Measurements from ENCODE around the gene GIPC3.

Gene GIPC3

DNA sequence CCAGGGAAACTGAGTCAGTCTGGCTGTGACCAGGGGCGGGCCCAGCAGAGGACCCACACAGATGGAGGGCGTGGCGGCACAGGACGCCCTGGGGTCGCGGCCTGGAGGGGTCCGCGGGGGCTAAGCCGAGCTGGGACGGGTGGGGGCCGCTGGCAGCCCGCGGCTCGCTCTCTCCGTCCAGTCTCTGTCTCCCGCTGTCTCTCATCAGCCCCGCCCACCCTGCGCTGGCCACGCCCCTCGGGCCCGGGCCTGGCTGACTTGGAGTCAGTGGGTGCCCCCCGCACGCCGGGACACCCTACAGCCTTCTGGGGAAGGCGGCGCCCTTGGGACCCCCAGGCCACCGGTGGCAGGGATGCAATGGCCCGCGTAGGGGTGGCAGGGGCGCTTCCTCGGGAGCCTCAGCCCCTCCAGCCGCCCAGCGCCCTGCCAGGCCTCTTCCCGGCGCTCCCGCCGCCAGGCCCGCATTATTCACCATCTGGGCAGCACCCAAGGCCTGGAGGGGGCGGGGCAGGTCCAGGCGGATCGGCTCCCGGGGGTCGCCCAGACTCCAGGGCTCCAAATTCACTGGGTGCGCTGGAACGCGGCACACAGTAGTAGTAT lies 21.5 kb downstream of the GIPC3 start, which contains the start of gene TBXA2R:
TSS of gene TBXA2R (minus strand) at position 186 of the 600 bp plus-strand sequence. CDS start 6,241 bp downstream, outside the sequence.
- DNase-seq, result peak; percentile 50

- DNase-seq, result no peak
Observed at GRCh38 chr19:3607303-3608078, 22.2 kb downstream of the GIPC3 start.

DNA sequence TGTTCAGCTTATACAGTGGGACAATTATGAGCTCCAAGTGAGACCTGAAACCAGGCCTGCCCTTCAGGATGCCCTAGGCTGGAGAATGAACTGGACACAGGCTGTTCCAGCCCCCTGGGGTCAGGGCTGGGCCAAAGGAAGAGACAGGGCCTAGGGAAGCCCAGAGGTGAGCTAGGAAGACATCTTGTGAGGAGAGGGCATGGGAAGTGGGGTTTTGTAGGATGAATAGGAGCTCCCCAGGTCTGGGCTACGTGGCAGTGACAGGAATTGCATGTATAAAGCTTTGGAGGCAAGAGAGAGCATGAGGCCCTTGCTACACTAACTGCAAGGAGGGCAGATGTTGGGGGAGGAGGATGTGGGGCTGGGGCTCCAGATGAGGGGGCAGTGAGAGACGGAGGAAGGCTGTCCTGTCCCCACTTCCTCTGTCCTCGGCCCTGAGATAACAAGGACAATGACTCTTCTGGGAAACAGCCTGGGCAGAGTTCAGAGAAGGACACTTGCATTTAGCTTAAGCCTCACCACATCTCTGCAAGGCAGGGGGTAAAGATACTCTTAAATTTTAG lies 22.9 kb downstream of the GIPC3 start:
- DNase-seq, result no peak

DNA sequence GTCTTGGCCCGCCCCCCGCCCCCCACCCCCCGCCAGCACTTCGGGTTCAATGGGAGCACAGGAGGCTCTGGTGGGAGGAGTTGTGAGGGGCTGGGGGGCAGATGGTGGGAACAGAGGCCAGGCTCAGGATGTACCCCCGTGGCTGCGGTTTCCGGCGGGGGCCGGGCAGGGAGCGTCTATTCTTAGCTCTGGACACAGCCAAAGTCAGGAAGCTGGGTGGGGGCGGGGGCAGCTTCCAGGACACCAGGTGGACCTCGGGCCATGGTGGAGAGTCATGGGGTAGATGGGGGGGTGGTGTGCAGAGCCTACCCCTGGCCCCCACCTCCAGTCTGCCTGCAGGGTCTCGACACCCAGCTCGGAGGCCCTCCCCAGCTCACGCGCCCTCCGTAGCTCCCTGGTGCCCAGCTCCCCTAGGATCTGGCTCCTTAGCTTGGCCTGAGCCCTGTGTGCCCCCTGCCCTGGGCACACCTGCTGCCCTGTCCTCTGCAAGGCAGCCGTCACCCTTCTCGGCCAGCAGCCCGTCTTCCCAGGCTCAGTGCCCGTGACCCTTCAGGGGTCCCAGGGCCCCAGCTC lies 23.6 kb downstream of the GIPC3 start:
- no peak for DNase-seq

DNA sequence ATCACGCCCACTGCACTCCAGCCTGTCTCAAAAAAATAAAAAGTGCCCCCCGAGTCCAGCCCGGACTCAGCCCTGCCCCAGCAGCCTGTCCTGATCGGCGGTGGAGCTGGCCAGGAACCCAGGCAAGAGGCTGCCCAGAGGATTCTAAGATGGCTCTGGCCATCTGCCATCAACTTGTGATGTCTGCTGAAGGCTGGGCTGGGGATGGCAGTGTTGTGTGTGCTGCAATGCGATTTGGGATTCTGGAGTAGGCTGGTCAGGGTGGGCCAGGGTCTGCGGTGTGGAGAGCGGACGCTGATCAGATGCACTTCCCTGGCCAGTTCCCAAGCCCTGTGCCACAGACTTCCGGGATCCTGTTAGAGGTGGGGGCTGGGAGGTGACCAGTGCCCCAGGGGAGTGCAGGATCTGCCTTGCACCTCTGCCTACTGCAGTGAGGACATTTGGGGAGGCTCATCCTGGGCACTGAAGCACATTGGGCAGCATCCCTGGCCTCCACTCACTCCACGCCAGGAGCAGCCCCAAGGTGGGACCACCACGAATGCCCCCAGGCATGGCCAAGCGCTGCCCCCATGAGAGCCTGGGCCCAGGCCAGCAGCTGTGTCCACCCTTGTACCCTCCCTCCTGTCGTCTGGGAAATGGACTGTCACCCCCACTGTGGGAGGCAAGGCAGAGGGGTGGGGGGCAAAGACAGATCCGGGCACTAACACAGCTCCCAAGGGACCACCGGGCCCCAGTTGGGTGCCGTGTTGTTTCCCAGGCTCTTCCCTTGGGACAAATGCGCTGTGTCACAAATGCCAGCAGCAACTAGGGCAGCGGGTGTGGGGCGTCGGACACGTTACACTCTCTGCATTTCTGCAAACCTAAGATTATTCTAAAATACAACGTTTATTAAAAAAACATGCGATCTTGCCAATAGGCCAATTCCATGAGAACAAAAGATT lies 24.8 kb downstream of the GIPC3 start:
- no peak for DNase-seq

DNA sequence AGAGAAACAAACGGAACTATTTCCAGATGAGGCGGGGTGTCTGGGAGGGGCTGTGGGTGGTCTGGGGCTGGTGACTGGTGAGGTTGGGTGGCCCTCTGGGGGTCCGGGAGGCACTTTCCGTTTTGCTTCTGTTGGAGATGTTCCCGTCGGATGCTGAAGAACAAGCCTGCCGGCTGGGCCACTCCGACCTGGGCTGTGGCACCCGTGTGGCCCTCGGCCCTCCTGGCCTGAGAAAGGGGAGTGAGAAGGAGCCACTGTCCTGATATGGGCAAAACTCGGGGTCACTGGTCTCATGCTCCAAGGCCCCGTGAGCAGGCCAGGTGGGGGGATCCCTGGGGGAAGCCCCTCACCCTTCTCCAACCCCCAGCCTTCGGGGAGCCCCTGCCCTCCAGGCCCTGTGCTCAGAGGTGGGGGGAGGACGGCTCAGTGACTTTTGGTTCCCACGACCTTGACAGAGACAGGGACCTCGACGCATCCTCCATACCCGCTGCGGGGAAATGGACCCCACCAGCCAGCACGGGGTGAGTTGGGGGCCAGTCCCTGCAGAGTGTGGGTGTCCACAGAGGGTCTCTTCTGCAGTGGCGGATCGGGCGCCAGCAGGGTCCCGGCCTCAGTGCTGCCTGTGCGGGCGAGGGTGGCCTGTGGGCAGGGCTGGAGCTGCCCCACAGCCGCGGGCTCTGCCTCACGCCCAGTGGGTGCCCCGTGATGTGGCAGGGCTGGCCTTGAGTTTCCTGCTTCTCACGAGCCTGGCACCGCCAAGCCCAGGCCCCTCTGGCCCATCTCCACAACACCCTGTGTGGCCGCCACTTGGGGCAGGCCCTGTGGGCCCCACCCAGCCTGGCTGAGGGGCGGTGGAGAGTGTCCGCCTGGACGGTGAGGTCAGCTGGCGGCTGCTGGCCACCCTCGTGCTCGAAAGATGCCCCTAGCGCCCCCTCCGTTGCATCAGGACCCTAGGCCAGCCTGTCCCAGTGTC lies 25.8 kb downstream of the GIPC3 start:
- DNase-seq, result no peak

DNA sequence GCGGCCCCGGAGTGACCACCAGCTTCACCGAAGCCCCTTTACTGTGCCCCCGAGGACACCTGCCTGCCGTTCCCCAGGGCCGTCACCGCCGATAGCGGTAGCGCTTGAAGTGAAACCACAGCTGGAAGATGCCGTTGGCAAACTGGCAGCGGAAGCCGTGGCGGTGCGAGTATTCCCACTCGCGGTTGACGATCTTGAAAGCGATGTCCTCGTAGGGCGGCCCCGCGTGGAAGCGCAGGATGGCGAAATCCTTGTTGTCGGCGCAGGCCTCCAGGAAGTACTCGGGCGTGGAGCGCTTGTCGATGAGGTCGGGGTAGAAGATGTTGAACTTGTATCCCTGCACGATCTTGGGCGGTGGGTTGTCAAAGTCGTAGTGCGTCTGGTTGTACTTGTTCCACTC lies 26.6 kb downstream of the GIPC3 start:
- no peak for DNase-seq

- no peak for DNase-seq
Observed at GRCh38 chr19:3612330-3612729, 27.1 kb downstream of the GIPC3 start.

GRCh38 chr19:3612901-3613741 lies 27.8 kb downstream of the GIPC3 start:
- DNase-seq, result no peak

DNA sequence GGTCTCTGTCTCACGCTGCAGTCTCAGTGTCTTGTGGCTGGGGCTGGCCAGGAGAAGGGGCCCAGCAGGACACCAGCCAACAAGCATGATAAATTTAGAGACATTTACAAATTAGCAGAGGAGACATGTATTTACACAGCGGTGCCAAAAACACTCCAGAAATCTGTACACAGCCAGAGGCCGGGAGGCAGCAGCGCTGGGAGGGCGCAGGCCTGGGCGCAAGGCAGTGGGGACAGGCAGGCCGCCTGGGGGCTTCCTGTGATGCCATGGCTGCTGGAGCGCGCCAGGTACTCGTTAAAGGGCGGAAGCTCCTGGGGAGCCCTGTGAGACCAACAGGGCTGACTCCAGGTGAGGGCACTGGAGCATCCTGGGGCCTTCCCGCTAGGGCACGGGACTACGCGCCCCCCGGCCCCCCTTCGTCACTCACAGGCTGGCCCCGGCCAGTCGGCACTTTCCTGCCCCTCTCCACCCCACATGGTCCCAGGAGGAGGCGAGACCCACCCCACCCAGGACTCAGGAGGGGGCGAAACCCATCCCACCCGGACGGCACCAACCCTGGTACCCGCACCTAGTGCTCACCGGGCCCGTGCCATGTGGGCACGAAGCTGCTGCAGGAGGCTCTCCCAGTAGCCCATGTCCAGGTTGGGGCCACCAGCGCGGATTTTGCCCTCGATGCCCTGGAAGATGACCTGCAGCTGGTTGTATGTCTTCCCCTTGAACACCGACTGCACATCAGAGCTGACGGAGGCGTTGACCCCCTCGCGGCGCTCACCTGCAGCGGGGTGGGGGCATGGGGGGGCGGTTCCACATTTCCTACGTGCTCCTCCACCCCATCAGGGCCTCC lies 28.8 kb downstream of the GIPC3 start:
- DNase-seq, result no peak

DNA sequence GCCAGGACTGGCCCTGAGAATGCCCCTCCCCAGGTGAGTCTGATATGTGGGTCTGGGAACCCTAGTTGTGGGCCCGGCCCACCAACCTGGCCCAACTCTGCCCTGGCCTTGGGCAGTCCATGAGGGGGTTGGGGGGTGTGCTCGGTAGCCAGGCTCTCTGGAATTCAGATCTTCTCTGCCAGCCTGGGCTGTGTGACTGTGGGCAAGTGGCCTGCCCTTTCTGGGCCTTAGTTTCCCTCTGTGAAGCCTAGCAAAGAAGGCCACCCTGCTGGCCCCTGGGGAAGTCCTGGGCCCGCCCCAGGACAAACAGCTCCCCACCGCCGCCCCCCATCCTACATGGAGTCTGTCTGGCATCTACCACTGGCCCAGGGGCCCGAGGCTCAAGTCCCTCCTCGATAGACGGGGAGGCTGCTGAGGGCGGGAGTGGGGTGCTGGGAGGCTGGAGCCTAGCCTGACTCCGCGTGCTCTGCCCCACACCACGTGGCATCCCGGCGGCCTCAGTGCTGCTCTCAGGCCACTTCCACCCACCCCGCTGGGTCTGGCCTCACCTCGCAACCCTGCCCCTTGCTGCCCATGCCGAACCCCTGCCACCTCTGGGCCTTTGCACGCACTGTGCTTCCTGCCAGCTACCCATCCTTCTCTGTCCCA lies 29.7 kb downstream of the GIPC3 start:
- no peak for DNase-seq

DNA sequence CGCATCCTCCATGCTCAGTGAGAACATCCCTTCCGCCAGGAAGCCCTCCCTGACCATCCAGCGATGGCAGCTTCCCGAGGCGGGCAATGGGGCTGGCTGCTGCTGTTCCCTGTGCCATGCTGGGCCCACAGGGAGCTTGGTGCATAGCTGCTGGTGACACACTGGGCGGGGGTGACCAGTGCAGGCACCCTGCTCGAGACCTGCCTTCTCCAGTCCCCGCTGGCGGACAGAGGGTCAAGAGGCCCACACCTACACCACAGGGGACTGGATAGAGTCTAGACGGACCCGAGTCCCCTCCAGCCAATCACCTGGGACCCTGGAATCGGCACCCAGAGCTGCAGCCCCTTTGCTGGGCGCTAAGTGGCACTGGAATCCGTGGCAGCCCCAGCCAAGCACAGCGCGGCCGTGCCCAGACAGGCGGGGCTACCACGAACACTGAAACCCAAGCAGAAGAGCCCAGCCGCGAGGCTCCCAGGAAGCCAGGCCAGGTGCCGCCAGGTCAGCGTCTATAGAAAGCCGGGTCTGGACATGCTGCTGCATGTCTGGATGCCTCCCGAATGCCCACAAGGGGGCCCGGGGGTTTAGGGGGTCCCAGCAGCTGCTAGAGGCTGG lies 30.4 kb downstream of the GIPC3 start:
- DNase-seq, result no peak

- no peak for DNase-seq
Observed at GRCh38 chr19:3617463-3617862, 32.2 kb downstream of the GIPC3 start.

GRCh38 chr19:3618144-3618810 lies 33.0 kb downstream of the GIPC3 start:
- peak; percentile 37 for DNase-seq

- DNase-seq, result no peak
Observed at GRCh38 chr19:3618811-3619630, 33.7 kb downstream of the GIPC3 start.

GRCh38 chr19:3619631-3620012 lies 34.3 kb downstream of the GIPC3 start:
- no peak for DNase-seq

Measured in stimulated activated CD4-positive, alpha-beta T cell treated with anti-CD3 and anti-CD28 coated beads, Interleukin-1b, Interleukin-23, amount 100 ng/mL, for 48 hours (primary cell).